ENCODE measurements around the gene AP3B1. TPM values are rescaled to one million over a fixed set of nuclear protein-coding genes. Genes with fewer than 3 reads are reported as not detected.

The AP3B1 gene
- total and polyA plus RNA-seq, 2 donors (not counting 3 experiments of a cell fraction or from before 2014, with no cell fraction given), result 31.6 to 46.7 TPM

DNA sequence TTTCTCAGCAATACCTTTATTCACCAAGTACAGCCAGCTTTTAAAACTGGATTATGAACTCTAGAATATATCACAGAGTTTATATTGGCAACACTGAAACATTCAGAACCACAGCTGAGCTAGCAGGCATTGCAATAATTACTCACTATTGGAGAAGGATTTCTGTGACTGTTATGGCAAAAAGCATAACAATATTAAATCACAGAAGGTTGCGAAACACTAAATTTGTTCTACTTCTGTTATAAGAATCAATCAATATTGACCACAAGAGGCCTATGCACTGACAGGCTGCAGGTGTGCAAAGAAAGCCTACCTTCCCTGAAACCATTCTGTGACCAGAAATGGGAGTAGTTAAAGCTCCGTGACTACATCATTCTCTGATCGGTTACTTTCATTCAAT lies 59.2 kb downstream of the AP3B1 start:
- Histone ChIP-seq H3K27me3 (ENCODE audit: control insufficient read depth in 2 of 2, insufficient read depth in 2 of 2, low read length in 2 of 2) (no peaks in the 10 kb centered on the region), H3K27ac (ENCODE audit: insufficient read depth, low read depth, low read length) (no peak overlapping the region), H4K20me1 (replicated peaks; ENCODE audit: control insufficient read depth, extremely low read depth, insufficient read depth, low read length) (peaks cover 4% of the 10 kb centered on the region), H3K4me2 (ENCODE audit: insufficient read depth, low read length) (no peak overlapping the region), H3K9ac (replicated peaks; ENCODE audit: extremely low read depth, insufficient read depth, low read length) (no peak overlapping the region), H2AFZ (ENCODE audit: low read depth, low read length) (no peak overlapping the region), H3K79me2 (ENCODE audit: control insufficient read depth, insufficient read depth, low read length) (peaks cover 6% of the 10 kb centered on the region), H3K4me1 (ENCODE audit: control insufficient read depth, extremely low read depth, insufficient read depth, low read length) (no peaks in the 10 kb centered on the region), H3K4me3 (replicated peaks in 1 of 3; ENCODE audit: insufficient read depth in 1 of 3, low read depth in 1 of 3, low read length in 3 of 3) (no peak overlapping the region), H3K9me3 (replicated peaks; ENCODE audit: control insufficient read depth, insufficient read depth, low read length) (no peaks in the 10 kb centered on the region), H3K9me1 (replicated peaks; ENCODE audit: control insufficient read depth, extremely low read depth, insufficient read depth, low read length) (no peaks in the 10 kb centered on the region), H3K36me3 (ENCODE audit: control insufficient read depth in 2 of 2, extremely low read depth in 1 of 2, insufficient read depth in 2 of 2, low read length in 2 of 2) (peaks cover 0 to 2% of the 10 kb centered on the region in 2 experiments)
- dilution Hi-C loops (cut with MboI; ENCODE audit: extremely low pct_ligation_motif_present, low sequenced_read_pairs), result no loop called here
- DNase-seq (ENCODE audit: low read depth, low spot score) (no peak), FAIRE-seq (no peak)
- no TSS peak for BruUV-seq (replicated peaks)
- ChIA-PET CTCF (interaction anchor here (1.1 to 1.3 kb wide), 2 partner anchors 10 to 33 kb away, joined by 5 read pairs; no protein-coding TSS in a partner anchor), POLR2A (no interaction called here)
- TF ChIP-seq GATA2 (IDR thresholded peaks at IDR 0.05; ENCODE audit: insufficient read depth, insufficient read length, low read depth, low read length) (no peak), FOS (IDR thresholded peaks at IDR 0.05; ENCODE audit: borderline replicate concordance, insufficient read depth, low read length) (no peak), POLR2A (IDR thresholded peaks at IDR 0.05; ENCODE audit: low read depth, low read length) (no peak), MYC (IDR thresholded peaks at IDR 0.05; ENCODE audit: low read depth, low read length) (no peak), JUN (IDR thresholded peaks at IDR 0.05; ENCODE audit: borderline replicate concordance, insufficient read depth, insufficient read length, low read depth) (no peak), POLR2AphosphoS5 (IDR thresholded peaks at IDR 0.05; ENCODE audit: insufficient read depth, low read depth, low read length) (no peak), EZH2 (IDR thresholded peaks at IDR 0.05; ENCODE audit: borderline replicate concordance, low read depth, low read length, severe bottlenecking) (no peak), MAX (IDR thresholded peaks at IDR 0.05; ENCODE audit: insufficient read depth, insufficient read length) (no peak)
- TF ChIP-seq, protein P1, sequence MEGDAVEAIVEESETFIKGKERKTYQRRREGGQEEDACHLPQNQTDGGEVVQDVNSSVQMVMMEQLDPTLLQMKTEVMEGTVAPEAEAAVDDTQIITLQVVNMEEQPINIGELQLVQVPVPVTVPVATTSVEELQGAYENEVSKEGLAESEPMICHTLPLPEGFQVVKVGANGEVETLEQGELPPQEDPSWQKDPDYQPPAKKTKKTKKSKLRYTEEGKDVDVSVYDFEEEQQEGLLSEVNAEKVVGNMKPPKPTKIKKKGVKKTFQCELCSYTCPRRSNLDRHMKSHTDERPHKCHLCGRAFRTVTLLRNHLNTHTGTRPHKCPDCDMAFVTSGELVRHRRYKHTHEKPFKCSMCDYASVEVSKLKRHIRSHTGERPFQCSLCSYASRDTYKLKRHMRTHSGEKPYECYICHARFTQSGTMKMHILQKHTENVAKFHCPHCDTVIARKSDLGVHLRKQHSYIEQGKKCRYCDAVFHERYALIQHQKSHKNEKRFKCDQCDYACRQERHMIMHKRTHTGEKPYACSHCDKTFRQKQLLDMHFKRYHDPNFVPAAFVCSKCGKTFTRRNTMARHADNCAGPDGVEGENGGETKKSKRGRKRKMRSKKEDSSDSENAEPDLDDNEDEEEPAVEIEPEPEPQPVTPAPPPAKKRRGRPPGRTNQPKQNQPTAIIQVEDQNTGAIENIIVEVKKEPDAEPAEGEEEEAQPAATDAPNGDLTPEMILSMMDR (IDR thresholded peaks at IDR 0.05; ENCODE audit: extremely low read depth in 1 of 2, insufficient read depth in 1 of 2, low read depth in 1 of 2, low read length in 2 of 2), result no peak
- intact Hi-C loops (cut with micrococcal nuclease), result no loop called here

Measured in endothelial cell of umbilical vein (primary cell).